Hematopoietic multipotent progenitor cell (in vitro differentiated cells): ENCODE measurements around the gene WNT11. TPM values are rescaled to one million over a fixed set of nuclear protein-coding genes. Genes with fewer than 3 reads are reported as not detected.

Experiments
- total RNA-seq: library from RNA; depleted of rRNA; stranded (reverse); fragments of >200 nt; gene quantifications from one replicate; pipeline ENCODE4 v1.2.3, GENCODE V29; 2012

Gene WNT11
- total RNA-seq, 1 donor, result 1.6 TPM

Other genes starting within 250 kb of the WNT11 start
- gene THAP12, start 174.6 kb upstream of the WNT11 start, total RNA-seq, result 17.5 TPM
- 7.0 TPM for gene GVQW3, start 174.8 kb upstream of the WNT11 start, total RNA-seq
- 27.7 TPM for gene EMSY, start 238.5 kb upstream of the WNT11 start, total RNA-seq